WTC11 (cell line): ENCODE results near the gene KRTAP9-4. TPM values are rescaled to one million over a fixed set of nuclear protein-coding genes. Genes with fewer than 3 reads are reported as not detected.

Experiments
- ATAC-seq: fragments of 200-7000 bp; cut with Tn5 transposase; 2 replicates; pipeline ENCODE4 v1.10.0; 2021; ENCODE audit warnings: mild to moderate bottlenecking, moderate library complexity
- CTCF ChIA-PET: fragments of 300-600 bp; sonication (Branson Sonifier 250); formaldehyde crosslinking; loops from one replicate; lab custom pipeline; 2021; ENCODE audit warnings: antibody characterized with exemption; lab: Charles Lee
- POLR2A ChIA-PET: fragments of 350-600 bp; sonication (Branson Sonifier 250); formaldehyde crosslinking; loops from one replicate; lab custom pipeline; 2021; ENCODE audit warnings: antibody characterized with exemption; lab: Charles Lee
- DNase-seq: peaks from one replicate; pipeline ENCODE4 v3.0.0; 2021; ENCODE audit warnings: low spot score
- H3K27ac Mint-ChIP-seq: 2 replicates; pipeline ENCODE4 v1.8.0; 2021; ENCODE audit warnings: mixed read lengths
- H3K27me3 Mint-ChIP-seq: 2 replicates; pipeline ENCODE4 v1.8.0; 2021; ENCODE audit warnings: low read depth, mild to moderate bottlenecking, moderate library complexity, mixed read lengths
- H3K36me3 Mint-ChIP-seq: 2 replicates; pipeline ENCODE4 v1.8.0; 2021; ENCODE audit warnings: mixed read lengths
- H3K4me1 Mint-ChIP-seq: 2 replicates; pipeline ENCODE4 v1.8.0; 2022; ENCODE audit warnings: mixed read lengths
- H3K4me3 Mint-ChIP-seq: 2 replicates; pipeline ENCODE4 v1.8.0; 2021; ENCODE audit warnings: mild to moderate bottlenecking, moderate library complexity, mixed read lengths
- H3K9me3 Mint-ChIP-seq: 2 replicates; pipeline ENCODE4 v1.8.0; 2021; ENCODE audit warnings: mixed read lengths
- AR ChIP-seq: fragments of 250-450 bp; sonication (Bioruptor Pico); IDR thresholded peaks from 2 replicates; pipeline ENCODE4 v1.9.0; 2021; ENCODE audit warnings: mild to moderate bottlenecking
- E2F1 ChIP-seq: sonication (generic); formaldehyde crosslinking; IDR thresholded peaks from 2 replicates; pipeline ENCODE4 v1.8.0; 2022; ENCODE audit warnings: mild to moderate bottlenecking, missing genetic modification reagents
- ELF4 ChIP-seq: sonication (generic); formaldehyde crosslinking; IDR thresholded peaks from 2 replicates; pipeline ENCODE4 v1.8.1; 2022; ENCODE audit warnings: low read depth, mild to moderate bottlenecking, moderate library complexity, missing genetic modification reagents
- GRHL2 ChIP-seq: fragments of 250-450 bp; sonication (Bioruptor Pico); IDR thresholded peaks from 2 replicates; pipeline ENCODE4 v1.8.0; 2022; ENCODE audit warnings: mild to moderate bottlenecking, moderate library complexity; ENCODE audit not compliant: insufficient replicate concordance, severe bottlenecking
- IRF2 ChIP-seq: sonication (generic); formaldehyde crosslinking; IDR thresholded peaks from 2 replicates; pipeline ENCODE4 v1.8.0; 2022; ENCODE audit warnings: low read depth, missing genetic modification reagents, borderline replicate concordance
- KAT7 ChIP-seq: sonication (generic); formaldehyde crosslinking; IDR thresholded peaks from 2 replicates; pipeline ENCODE4 v1.8.1; 2023; ENCODE audit warnings: missing genetic modification reagents, mild to moderate bottlenecking, borderline replicate concordance
- OVOL2 ChIP-seq: fragments of 250-450 bp; sonication (Bioruptor Pico); IDR thresholded peaks from 2 replicates; pipeline ENCODE4 v1.9.0; 2021; ENCODE audit warnings: mild to moderate bottlenecking, borderline replicate concordance
- SMAD4 ChIP-seq: sonication (generic); formaldehyde crosslinking; IDR thresholded peaks from 2 replicates; pipeline ENCODE4 v1.8.0; 2022; ENCODE audit warnings: mild to moderate bottlenecking, missing genetic modification reagents
- SOX15 ChIP-seq: fragments of 250-450 bp; sonication (Bioruptor Pico); IDR thresholded peaks from 2 replicates; pipeline ENCODE4 v1.9.0; 2021; ENCODE audit warnings: mild to moderate bottlenecking
- ZNF121 ChIP-seq: sonication (generic); formaldehyde crosslinking; IDR thresholded peaks from 2 replicates; pipeline ENCODE4 v1.8.0; 2023; ENCODE audit warnings: missing genetic modification reagents
- ZNF671 ChIP-seq: fragments of 250-450 bp; sonication (Bioruptor Pico); IDR thresholded peaks from 2 replicates; pipeline ENCODE4 v1.8.0; 2021; ENCODE audit warnings: mild to moderate bottlenecking
- total RNA-seq: library from RNA; stranded (reverse); gene quantifications from 3 replicates; pipeline ENCODE4 v1.2.3, GENCODE V29; 2021
- TF ChIP-seq, protein P1 (sequence below): sonication (generic); formaldehyde crosslinking; IDR thresholded peaks from 2 replicates; pipeline ENCODE4 v1.8.1; 2023; ENCODE audit warnings: mild to moderate bottlenecking, missing genetic modification reagents, borderline replicate concordance
- TF ChIP-seq, protein P2 (sequence below): sonication (generic); formaldehyde crosslinking; IDR thresholded peaks from 2 replicates; pipeline ENCODE4 v1.8.1; 2023; ENCODE audit warnings: mild to moderate bottlenecking, missing genetic modification reagents
- TF ChIP-seq, protein P3 (sequence below): fragments of 200-600 bp; IDR thresholded peaks from 2 replicates; pipeline ENCODE4 v1.8.0; 2022; ENCODE audit warnings: antibody characterized with exemption

Gene KRTAP9-4
- total RNA-seq, 1 experiment from 2014 or later, result not detected

- TF ChIP-seq SMAD4 (CRISPR knock-in tag), result no peak
- TF ChIP-seq, protein P1, sequence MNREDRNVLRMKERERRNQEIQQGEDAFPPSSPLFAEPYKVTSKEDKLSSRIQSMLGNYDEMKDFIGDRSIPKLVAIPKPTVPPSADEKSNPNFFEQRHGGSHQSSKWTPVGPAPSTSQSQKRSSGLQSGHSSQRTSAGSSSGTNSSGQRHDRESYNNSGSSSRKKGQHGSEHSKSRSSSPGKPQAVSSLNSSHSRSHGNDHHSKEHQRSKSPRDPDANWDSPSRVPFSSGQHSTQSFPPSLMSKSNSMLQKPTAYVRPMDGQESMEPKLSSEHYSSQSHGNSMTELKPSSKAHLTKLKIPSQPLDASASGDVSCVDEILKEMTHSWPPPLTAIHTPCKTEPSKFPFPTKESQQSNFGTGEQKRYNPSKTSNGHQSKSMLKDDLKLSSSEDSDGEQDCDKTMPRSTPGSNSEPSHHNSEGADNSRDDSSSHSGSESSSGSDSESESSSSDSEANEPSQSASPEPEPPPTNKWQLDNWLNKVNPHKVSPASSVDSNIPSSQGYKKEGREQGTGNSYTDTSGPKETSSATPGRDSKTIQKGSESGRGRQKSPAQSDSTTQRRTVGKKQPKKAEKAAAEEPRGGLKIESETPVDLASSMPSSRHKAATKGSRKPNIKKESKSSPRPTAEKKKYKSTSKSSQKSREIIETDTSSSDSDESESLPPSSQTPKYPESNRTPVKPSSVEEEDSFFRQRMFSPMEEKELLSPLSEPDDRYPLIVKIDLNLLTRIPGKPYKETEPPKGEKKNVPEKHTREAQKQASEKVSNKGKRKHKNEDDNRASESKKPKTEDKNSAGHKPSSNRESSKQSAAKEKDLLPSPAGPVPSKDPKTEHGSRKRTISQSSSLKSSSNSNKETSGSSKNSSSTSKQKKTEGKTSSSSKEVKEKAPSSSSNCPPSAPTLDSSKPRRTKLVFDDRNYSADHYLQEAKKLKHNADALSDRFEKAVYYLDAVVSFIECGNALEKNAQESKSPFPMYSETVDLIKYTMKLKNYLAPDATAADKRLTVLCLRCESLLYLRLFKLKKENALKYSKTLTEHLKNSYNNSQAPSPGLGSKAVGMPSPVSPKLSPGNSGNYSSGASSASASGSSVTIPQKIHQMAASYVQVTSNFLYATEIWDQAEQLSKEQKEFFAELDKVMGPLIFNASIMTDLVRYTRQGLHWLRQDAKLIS (CRISPR knock-in tag), result no peak
- TF ChIP-seq IRF2, result no peak
- no peak for TF ChIP-seq E2F1 (CRISPR knock-in tag)
- TF ChIP-seq, protein P2, sequence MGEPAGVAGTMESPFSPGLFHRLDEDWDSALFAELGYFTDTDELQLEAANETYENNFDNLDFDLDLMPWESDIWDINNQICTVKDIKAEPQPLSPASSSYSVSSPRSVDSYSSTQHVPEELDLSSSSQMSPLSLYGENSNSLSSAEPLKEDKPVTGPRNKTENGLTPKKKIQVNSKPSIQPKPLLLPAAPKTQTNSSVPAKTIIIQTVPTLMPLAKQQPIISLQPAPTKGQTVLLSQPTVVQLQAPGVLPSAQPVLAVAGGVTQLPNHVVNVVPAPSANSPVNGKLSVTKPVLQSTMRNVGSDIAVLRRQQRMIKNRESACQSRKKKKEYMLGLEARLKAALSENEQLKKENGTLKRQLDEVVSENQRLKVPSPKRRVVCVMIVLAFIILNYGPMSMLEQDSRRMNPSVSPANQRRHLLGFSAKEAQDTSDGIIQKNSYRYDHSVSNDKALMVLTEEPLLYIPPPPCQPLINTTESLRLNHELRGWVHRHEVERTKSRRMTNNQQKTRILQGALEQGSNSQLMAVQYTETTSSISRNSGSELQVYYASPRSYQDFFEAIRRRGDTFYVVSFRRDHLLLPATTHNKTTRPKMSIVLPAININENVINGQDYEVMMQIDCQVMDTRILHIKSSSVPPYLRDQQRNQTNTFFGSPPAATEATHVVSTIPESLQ (CRISPR knock-in tag), result no peak
Measured at GRCh38 chr17:41284043-41284442, 34.6 kb downstream of the KRTAP9-4 start (continued).

DNA sequence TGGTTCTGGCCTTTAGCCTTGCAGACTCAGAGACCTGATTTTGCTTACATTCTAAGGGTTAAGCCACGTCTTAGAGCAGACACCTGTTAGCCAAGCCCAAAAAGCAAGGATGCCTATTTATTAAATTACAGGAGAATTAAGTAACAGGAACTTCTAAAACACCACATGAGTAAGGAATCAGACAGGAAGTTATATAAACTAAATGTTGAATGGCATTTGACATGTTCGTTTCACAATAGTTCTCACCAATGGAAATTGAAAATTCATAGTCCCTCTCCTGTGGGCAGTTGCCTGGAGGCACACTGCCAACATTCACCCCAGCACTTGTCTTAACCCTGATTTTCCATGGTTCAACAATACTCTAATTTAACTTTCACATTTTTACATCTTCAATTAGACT is 35.1 kb downstream of the KRTAP9-4 start:
- H3K4me1 Mint-ChIP-seq, result peaks cover 20% of the 10 kb centered on the region
- CTCF ChIA-PET, result no interaction called here
- no peak overlapping the region for H3K4me3 Mint-ChIP-seq
- no peaks in the 10 kb centered on the region for H3K27me3 Mint-ChIP-seq
- H3K36me3 Mint-ChIP-seq, result no peaks in the 10 kb centered on the region
- DNase-seq (no peak), ATAC-seq (no peak)
- no peak for TF ChIP-seq OVOL2 (CRISPR knock-in tag)
- no peak overlapping the region for H3K27ac Mint-ChIP-seq
- H3K9me3 Mint-ChIP-seq, result peaks cover 12% of the 10 kb centered on the region
- POLR2A ChIA-PET, result no interaction called here

DNA sequence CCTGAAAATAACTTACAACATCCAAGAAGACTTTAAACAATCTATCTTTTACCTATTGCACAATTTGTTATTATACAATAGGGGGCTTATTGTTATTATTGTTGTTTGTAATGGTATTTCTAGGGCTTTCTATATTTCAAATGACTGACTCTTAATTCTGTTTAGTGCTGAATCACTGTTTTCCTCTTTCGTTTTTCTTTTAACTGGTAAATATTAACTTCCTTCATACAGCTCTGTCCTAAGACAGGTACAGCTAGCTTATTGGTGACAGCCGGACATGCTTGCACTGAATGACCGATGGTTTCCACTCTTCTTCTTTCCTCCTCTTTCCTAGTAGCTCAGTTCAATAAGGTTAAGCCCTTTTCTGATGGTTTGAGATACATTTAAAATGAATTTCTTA is 37.6 kb downstream of the KRTAP9-4 start:
- Mint-ChIP-seq H3K27ac (no peak overlapping the region), H3K36me3 (no peaks in the 10 kb centered on the region), H3K9me3 (no peaks in the 10 kb centered on the region), H3K27me3 (no peaks in the 10 kb centered on the region), H3K4me3 (no peak overlapping the region), H3K4me1 (peaks cover 20% of the 10 kb centered on the region)
- TF ChIP-seq GRHL2 (no peak), ELF4 (CRISPR knock-in tag) (no peak), ZNF671 (CRISPR knock-in tag) (no peak), ZNF121 (CRISPR knock-in tag) (no peak), AR (CRISPR knock-in tag) (no peak), KAT7 (no peak), SOX15 (CRISPR knock-in tag) (no peak)
- TF ChIP-seq, protein P3, sequence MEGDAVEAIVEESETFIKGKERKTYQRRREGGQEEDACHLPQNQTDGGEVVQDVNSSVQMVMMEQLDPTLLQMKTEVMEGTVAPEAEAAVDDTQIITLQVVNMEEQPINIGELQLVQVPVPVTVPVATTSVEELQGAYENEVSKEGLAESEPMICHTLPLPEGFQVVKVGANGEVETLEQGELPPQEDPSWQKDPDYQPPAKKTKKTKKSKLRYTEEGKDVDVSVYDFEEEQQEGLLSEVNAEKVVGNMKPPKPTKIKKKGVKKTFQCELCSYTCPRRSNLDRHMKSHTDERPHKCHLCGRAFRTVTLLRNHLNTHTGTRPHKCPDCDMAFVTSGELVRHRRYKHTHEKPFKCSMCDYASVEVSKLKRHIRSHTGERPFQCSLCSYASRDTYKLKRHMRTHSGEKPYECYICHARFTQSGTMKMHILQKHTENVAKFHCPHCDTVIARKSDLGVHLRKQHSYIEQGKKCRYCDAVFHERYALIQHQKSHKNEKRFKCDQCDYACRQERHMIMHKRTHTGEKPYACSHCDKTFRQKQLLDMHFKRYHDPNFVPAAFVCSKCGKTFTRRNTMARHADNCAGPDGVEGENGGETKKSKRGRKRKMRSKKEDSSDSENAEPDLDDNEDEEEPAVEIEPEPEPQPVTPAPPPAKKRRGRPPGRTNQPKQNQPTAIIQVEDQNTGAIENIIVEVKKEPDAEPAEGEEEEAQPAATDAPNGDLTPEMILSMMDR, result no peak
- ChIA-PET CTCF (no interaction called here), POLR2A (no interaction called here)
- DNase-seq (no peak), ATAC-seq (no peak)
